Inflammatory macrophage treated with lipopolysaccharide for 4 hours (primary cell): ENCODE results near the gene TIGD2.

Experiments
- DNase-seq: peaks from one replicate; pipeline ENCODE4 v3.0.0-alpha.2; 2020

The TIGD2 gene

DNA sequence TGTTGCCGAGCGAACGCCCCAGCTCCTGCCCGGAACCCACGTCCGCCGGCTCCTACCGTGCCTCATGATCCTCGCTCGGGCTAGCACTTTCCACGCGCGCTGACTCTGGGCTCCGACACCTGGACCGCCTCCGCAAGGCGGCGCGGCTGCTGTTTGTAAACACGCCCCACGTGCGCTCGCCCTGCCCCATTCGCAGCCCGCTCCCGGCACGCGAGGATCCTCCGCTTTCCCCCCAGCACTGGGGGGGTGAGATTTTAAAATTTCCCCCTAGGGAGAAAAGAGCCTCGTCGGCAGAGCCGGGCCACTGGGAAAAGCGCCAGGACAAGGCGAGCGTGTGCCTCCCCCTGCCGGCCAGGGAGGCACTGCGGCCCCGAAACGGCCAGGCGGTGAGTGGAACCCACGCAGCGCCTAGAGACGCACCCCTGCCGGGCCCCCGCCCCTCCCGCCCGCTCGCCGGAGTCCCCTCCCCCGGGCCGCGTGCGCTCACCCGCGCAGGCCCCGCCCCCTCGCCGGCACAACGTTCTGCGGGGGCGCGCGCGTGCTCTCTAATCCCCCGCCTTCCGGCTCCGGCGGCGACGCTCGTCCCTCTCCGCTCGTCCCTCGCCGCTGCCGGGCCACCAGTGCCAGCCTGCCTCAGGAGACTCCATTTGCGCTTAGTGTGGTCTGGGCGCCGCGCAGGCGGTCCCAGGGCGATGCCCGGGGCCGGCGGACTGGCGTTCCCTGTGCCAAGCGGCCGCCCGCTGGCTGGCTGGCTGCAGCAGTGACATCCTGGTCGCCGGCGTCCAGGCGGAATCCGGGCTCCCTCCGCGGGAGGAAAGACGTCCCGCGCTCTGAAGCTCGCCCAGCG is at the start of gene TIGD2:
TIGD2 (plus strand) TSS at position 548 of the 847 bp plus-strand sequence. CDS start 1,442 bp downstream, outside the sequence.
- DNase-seq = peak; percentile 90

DNA sequence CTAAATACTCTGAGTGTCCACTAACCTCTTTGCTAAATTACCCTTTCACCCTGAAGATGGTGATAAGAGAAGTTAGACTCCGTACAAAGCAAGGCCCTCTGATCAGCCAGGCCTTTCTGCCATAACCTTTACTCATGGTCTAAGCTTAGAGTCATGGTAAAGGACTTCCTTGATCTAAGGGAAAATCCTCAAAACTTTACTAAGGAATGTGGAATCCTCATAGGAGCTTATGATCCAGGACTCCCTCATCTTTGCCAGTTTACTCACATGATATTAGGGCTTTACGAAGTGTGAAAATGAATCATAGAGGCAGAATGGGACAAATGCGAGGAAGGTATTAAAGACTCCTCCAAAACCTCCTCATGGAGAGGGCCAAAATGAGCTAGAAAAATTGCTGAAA is 46.5 kb upstream of the TIGD2 start:
- DNase-seq = no peak

- DNase-seq = no peak
Measured at GRCh38 chr4:89067417-89067816, 43.9 kb upstream of the TIGD2 start.

DNA sequence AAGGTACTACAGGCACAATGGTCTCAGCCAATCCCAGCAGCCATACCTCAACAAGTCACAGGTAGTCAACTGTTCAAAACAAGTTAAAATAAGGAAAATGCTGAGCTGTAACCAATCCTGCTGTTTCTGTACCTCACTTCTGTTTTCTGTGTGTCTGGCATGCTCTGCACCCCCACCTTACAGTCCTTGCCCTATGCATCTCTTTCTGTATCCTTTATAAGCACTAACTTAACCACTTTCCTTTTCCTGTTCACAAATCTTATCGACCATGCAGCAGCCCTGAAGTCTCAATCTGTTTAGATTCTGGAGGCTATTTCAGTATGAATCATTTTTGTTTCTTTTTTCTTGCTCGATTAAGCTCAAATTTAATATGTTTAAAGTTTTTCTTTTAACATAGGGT is 41.9 kb upstream of the TIGD2 start:
- no peak for DNase-seq

GRCh38 chr4:89070041-89070440 is 41.3 kb upstream of the TIGD2 start:
- DNase-seq = no peak

- no peak for DNase-seq
Measured at GRCh38 chr4:89071311-89071710, 40.0 kb upstream of the TIGD2 start.

- DNase-seq = no peak
Measured at GRCh38 chr4:89072921-89073320, 38.4 kb upstream of the TIGD2 start.

DNA sequence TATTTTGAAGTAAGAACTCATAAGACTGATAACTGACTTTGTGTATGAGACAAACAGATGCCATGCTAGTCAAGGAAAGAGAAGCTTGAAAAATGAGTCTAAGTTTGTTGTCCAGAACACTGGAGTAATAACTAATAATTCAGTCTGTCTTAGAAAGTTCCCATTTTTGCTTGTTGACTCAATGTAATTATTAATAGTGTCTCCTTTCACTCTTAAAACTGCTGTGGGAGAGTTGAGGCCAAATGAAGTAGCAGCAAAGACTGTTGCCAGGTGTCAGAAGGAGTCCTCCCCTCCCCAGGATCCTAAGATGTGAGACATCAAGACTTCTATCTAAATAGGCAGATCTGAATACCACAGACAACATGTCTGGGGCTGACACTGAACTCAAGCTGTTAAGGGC is 33.6 kb upstream of the TIGD2 start:
- peak; percentile 57 for DNase-seq

DNA sequence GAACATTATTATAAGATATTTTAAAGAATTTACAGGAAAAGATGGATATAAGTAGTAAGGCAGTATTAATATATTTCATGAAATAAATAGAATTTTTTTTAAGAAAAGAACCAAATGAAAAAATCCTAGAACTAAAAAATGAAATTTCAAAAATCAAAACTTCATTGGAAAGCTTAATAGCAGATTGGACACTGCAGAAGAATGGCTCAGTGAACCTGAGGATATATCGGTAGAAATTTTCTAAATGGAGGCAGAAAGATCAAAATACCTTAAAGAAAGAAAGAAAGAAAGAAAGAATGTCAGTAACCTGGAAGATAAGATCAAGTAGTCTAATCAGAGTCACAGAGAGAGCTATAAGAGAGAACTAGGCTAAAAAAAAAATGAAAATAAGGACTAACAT is 33.0 kb upstream of the TIGD2 start:
- DNase-seq = no peak

DNA sequence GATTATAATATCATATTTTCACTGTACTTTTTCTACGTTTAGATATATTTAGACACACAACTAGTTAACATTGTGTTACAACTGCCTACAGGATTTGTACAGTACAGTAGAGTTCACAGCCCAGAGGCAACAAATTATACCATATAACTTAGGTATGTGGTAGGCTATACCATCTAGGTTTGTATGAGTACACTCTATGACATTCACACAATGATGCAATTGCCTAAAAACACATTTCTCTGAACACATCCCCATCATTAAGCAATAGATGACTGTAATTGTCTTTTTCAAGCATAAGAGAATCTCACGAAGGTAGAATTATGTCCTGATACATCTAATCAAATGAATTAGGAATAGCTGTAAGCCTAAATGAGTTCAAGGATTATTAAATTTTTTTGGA is 12.3 kb upstream of the TIGD2 start:
- DNase-seq = peak; percentile 71

DNA sequence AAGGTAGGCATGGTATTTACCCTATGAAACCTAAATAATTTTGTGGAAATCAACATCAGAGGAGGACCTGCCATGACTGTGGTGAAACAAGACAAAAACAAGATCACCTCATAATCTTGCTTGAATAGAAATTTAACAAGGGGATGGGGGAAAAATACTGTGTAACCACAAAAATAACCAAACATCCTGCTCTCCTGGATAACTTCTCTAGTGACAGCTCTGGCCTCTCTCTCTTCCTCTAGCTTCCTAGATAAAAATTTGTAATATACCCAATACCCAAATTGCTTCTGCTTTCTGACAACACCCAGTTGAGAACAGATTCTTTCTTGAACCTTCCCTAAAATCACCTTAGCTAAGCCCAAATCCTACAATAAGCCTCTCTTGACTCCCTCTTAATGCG is 11.9 kb upstream of the TIGD2 start:
- no peak for DNase-seq

DNA sequence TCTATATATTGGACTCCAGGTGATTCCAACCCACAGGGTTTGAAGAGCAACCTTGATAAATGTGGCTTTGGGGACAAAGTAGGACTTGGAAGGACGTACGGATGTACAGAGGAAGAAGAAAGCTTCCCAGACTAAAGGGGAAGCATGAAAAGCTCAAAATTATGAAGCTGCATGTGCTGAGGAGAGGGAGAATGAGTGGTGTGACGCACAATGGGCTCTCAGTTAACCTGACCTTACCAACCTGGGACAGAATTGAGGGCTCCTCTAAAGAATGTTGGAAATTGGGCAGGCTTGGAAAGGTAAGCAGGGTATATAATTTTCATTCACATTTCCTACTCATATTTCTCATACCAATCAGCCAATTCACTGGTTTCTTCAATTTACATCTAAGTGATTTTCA is 10.5 kb upstream of the TIGD2 start:
- no peak for DNase-seq

DNA sequence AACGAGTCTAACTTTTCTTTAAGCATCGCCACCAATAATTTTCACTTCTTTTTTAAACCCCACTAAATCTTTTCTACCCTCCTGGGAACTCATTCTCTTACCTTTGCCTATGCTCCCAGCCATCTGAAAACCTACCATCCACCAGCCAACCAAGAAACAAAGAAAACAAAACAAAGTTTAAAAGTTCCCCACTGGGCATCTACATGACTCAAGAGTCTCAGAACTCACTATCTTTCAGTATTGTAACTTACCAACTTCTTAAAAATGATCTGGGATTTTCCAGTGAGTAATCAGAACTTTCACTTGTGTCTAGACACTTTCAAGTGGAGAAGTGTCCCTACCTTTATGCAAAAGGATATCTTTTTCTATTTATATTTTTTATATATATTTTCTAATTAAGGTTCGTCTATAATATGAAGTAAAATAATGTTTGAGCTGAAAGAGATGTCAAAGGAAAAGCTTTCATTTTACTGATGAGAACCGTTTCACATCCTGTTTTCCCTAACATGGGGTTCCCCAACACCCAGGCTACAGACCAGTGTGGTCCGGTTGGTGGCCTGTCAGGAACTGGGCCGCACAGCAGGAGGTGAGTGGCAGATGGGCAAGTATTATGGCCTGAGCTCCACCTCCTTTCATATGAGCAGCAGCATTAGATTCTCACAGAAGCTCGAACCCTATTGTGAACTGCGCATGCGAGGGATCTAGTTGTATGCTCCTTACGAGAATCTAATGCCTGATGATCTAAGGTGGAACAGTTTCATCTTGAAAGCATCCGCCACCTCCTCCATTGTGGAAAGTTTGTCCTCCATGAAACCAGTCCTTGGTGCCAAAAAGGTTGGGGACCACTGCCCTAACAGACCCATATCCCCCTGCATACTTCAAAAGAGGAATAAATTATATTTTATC is 9.8 kb upstream of the TIGD2 start:
- peak; percentile 79 for DNase-seq

- no peak for DNase-seq
Measured at GRCh38 chr4:89105726-89106125, 5.6 kb upstream of the TIGD2 start.

GRCh38 chr4:89108091-89108490 is 3.2 kb upstream of the TIGD2 start:
- no peak for DNase-seq

DNA sequence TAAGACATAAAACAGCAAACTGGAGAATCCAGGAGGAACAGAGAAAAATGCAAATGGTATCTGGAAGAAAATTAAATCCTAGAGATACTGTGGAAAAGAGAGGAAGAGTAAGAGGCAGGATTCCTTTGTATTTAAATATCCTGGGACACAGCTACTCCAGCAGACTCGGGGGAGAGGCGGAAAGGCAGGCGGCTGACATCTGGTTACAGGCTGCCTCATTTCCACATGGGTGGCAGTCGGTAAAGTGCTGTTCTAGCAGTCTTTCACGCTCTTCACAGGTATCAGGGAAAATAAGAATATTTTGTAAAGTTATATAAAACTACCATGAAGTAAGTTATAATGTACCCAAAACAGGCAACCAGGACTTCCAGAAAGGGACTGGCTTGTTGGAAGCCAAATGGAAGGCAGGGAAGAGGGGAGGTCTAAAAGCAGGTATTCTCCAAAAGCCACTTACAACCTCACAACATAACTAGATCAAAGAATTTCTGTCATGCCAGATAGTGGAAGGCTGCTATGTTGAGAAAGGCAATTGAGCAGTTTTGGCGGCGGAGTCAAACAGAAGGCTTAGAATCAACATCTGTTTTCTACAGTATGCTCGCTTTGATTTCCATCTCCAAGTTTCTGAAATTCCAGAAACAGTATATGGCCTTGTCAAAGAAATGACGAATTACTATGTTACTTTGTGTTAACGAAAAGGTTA is 1.3 kb upstream of the TIGD2 start:
- no peak for DNase-seq

GRCh38 chr4:89110541-89110985 is 770 bp upstream of the TIGD2 start:
- DNase-seq = no peak

GRCh38 chr4:89111833-89112563 is 665 bp downstream of the TIGD2 start:
- DNase-seq = peak; percentile 49

GRCh38 chr4:89113415-89113814 is 2.1 kb downstream of the TIGD2 start:
- DNase-seq = no peak

DNA sequence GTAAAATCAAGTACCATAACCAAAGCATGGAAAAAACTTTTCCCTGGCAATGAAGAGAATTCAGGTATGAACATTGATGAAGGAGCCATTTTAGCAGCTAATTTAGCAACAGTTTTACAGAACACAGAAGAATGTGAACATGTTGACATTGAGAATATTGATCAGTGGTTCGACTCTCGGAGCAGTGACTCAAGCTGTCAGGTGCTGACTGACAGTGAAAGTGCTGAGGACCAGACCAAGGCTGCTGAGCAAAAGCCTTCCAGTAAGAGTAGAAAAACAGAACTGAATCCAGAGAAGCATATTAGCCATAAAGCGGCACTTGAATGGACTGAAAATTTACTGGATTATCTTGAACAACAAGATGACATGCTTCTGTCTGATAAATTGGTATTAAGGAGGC is 2.8 kb downstream of the TIGD2 start:
- DNase-seq = no peak

GRCh38 chr4:89117115-89117514 is 5.8 kb downstream of the TIGD2 start:
- no peak for DNase-seq

GRCh38 chr4:89119166-89119565 is 7.8 kb downstream of the TIGD2 start:
- no peak for DNase-seq

GRCh38 chr4:89119836-89120235 is 8.5 kb downstream of the TIGD2 start:
- DNase-seq = no peak
